Heart left ventricle (tissue), 16 donors: ENCODE measurements around the gene MMRN1. TPM values are rescaled to one million over a fixed set of nuclear protein-coding genes. Genes with fewer than 3 reads are reported as not detected.
"Not testable (repeated sequence)": the region's sequence is repeated elsewhere in the genome, so short reads cannot be mapped to it uniquely, and the experiment has no call there.

ENCODE experiments used
- ATAC-seq, 4 donors: fragments of 200-7000 bp; cut with Tn5 transposase; one replicate each; pipeline ENCODE4 v1.9.1; 2020 to 2022; ENCODE audit warnings: moderate library complexity in 4 of 4, mild to moderate bottlenecking in 3 of 4, moderate number of reproducible peaks in 1 of 4
- DNase-seq, 5 donors: peaks; one replicate each; pipeline ENCODE4 v3.0.0-alpha.2; 2020
- H3K27ac ChIP-seq, 12 donors: fragments of 200-600 bp; sonication (generic) in 4 of 12; one replicate each; pipeline versions ENCODE4 v1.5.0 to v1.8.0; 2016 to 2022; ENCODE audit warnings: mild to moderate bottlenecking in 2 of 12
- H3K27me3 ChIP-seq, 9 donors: fragments of 200-600 bp; sonication (generic) in 2 of 9; one replicate each; pipeline versions ENCODE4 v1.5.1 to v1.8.0; 2016 to 2022; ENCODE audit warnings: mild to moderate bottlenecking in 3 of 9
- H3K36me3 ChIP-seq, 9 donors: fragments of 200-600 bp; sonication (generic) in 2 of 9; one replicate each; pipeline versions ENCODE4 v1.5.0 to v1.8.0; 2018 to 2022; ENCODE audit warnings: mild to moderate bottlenecking in 2 of 9
- H3K4me1 ChIP-seq, 12 donors: fragments of 200-600 bp; sonication (generic) in 4 of 12; one replicate each; pipeline versions ENCODE4 v1.5.0 to v1.8.0; 2016 to 2022; ENCODE audit warnings: mild to moderate bottlenecking in 3 of 12
- H3K4me3 ChIP-seq, 12 donors: fragments of 200-600 bp; sonication (generic) in 4 of 12; one replicate each; pipeline versions ENCODE4 v1.5.0 to v1.8.0; 2017 to 2022; ENCODE audit warnings: mild to moderate bottlenecking in 9 of 12, moderate library complexity in 4 of 12
- H3K9me3 ChIP-seq, 12 donors: fragments of 200-600 bp; sonication (generic) in 4 of 12; one replicate each; pipeline versions ENCODE4 v1.5.0 to v1.8.0; 2016 to 2022; ENCODE audit warnings: mild to moderate bottlenecking in 1 of 12
- CTCF ChIP-seq, 12 donors: fragments of 200-600 bp; sonication (generic) in 4 of 12; IDR thresholded peaks; one replicate each; pipeline versions ENCODE4 v1.5.0 to v1.8.0; 2018 to 2022; ENCODE audit warnings: antibody characterized with exemption in 12 of 12, mild to moderate bottlenecking in 5 of 12
- POLR2A ChIP-seq, 2 donors: fragments of 450-650 bp; IDR thresholded peaks; one replicate each; pipeline ENCODE4 v1.6.1; 2017; ENCODE audit warnings: antibody characterized with exemption in 2 of 2, mild to moderate bottlenecking in 2 of 2, moderate library complexity in 2 of 2
- WGBS, 4 donors: extraction: QIAGEN DNeasy Blood & Tissue Kit in 2 of 4; methylation state at CpG; one replicate each; pipeline versions ENCODE4 v1.1.5 to v1.1.7; 2013 to 2018; 5-methylcytosine and 5-hydroxymethylcytosine counted together
- intact Hi-C, 10 donors: fragments of 100-400 bp; cut with DNase I; formaldehyde crosslinking; loops; one replicate each; pipeline versions ENCODE4 v1.11.1 to v1.14.2; 2022
- polyA plus RNA-seq, 2 donors: library from polyadenylated mRNA; stranded (reverse); fragments of 200-250 nt; gene quantifications; one replicate each; pipeline ENCODE4 v1.2.3, GENCODE V29; 2013
- total RNA-seq, 9 donors: library from RNA; depleted of rRNA in 2 of 9; stranded (reverse); fragments of >200 nt in 2 of 9; fragmentation: NEBNext Ultra II Directional in 3 of 9; extraction: Animal tissue kit (Norgen Biotek cat#: 25700) in 3 of 9; gene quantifications; one replicate each; pipeline versions ENCODE4 v1.1.0 to v1.2.4, GENCODE V29; 2016 to 2023
- donor health status: ischemic (EF 13 %, LVEDD 7.1; RV severe dilation, severe dysfunction).
- donor health status: healthy with polysubstance abuse.
- donor health status: DM: no; HTN: yes; CAD: no.
- donor health status: DM: no; HTN: no; CAD: no.
- donor health status: ischemic (EF 25% LVEDD 6.9; RV normal size, moderate dysfunction).
- donor health status: ischemic (EF 25% LVEDD 5.7; RV mildly dilated, moderate dysfunction).
- donor health status: healthy.
- donor health status: DM: yes; HTN: yes; CAD: no.
- donor health status: ischemic (EF 35%, LVEDD 5.7; RV mildly dilated, moderate dysfunction).
- donor health status: nonischemic (EF 11% LVEDD 7.7; RV severe dilation, severe dysfunction).
- donor health status: DM: yes; HTN: yes; CAD: no.
- donor health status: PGD.
- donor health status: ischemic (EF 29% LVEDD 5.4; RV normal size, mild dysfunction).
- donor health status: nonischemic (EF 23%, LVEDD 6.1; RV moderate dilation, normal function).

Gene MMRN1
- total and polyA plus RNA-seq, 11 donors = 0.14 to 9.9 (median 1.5) TPM

- Histone ChIP-seq H3K4me1 (peaks cover 0 to 7% (median 0%) of the 10 kb centered on the region in 12 donors), H3K9me3 (no peaks in the 10 kb centered on the region), H3K36me3 (no peaks in the 10 kb centered on the region), H3K27me3 (no peaks in the 10 kb centered on the region), H3K27ac (no peak overlapping the region), H3K4me3 (no peak overlapping the region)
- 85 to 93% (median 88%) methylated on average over 1 of the region's 1 CpG for WGBS, 4 donors
- ATAC-seq (no peak), DNase-seq (no peak)
- TF ChIP-seq POLR2A (IDR thresholded peaks at IDR 0.05) = no peak
- intact Hi-C loops = loop anchor here in 9 of 10 donors (5.0 to 10.0 kb wide), 13 partner anchors 235 to 745 kb away; no protein-coding TSS in a partner anchor
These were observed 5.2 kb downstream of the MMRN1 start for GRCh38 chr4:89899854-89900253.

GRCh38 chr4:89901808-89902431 is 7.3 kb downstream of the MMRN1 start:
- not testable (repeated sequence) for H3K9me3 ChIP-seq, H3K4me3 ChIP-seq, H3K36me3 ChIP-seq, H3K27me3 ChIP-seq, H3K4me1 ChIP-seq, H3K27ac ChIP-seq
- intact Hi-C loops = loop anchor here in 9 of 10 donors (2.0 to 10.0 kb wide), 12 partner anchors 237 to 740 kb away; no protein-coding TSS in a partner anchor
- ATAC-seq (peak in 3 of 4 donors; percentile 70 to 85 (median 85)), DNase-seq (peak in 4 of 5 donors; percentile 19 to 31 (median 24))
- WGBS, 4 donors = 1 to 17% (median 9%) methylated on average over 6 to 7 of the region's 7 CpGs
- peak; percentile 43 to 78 (median 64) for TF ChIP-seq CTCF (IDR thresholded peaks at IDR 0.05)

DNA sequence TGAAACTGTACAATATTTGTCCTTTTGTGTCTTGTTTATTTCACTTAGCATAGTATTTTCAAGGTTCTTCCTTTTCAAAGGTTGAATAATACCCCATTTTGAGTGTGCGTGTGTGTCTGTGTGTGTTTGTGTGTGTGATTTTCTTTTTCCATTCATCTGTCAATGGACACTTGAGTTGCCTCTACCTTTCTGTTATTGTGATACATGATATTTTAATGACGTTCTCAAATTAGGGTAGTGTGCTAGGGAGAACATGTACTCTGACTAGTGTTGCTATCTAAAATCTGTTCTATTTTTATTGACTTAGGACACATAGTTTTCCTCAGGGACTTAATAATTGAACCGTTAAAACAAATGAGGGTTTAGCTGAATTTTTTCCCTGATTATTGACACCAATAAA is 9.9 kb downstream of the MMRN1 start:
- ATAC-seq = peak in 2 of 4 donors; percentile 53 to 77
- intact Hi-C loops = loop anchor here in 9 of 10 donors (5.0 to 10.0 kb wide), 11 partner anchors 240 to 742 kb away; no protein-coding TSS in a partner anchor

DNA sequence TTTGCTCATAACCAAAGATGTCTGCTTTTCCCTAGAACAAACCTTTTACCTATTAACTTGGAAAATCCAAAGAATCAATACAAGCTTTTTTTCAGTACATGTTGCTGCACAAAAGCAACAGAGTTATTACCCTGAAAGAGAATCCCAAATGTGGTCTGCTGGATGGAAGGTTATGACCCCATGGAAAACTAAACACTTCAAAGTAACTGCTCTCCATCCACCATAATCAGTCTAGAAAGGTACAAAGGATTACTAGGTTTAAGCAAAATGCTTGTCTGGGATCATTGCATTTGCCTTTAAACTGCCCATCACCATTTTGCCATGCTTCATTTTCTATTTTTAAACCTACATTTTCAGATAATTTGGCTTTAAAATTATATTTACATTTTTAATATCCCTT is 11.7 kb downstream of the MMRN1 start:
- DNase-seq (no peak), ATAC-seq (no peak)
- Histone ChIP-seq H3K27me3 (no peaks in the 10 kb centered on the region), H3K4me3 (no peak overlapping the region), H3K4me1 (peaks cover 0 to 5% (median 0%) of the 10 kb centered on the region in 12 donors), H3K9me3 (no peaks in the 10 kb centered on the region), H3K27ac (no peak overlapping the region), H3K36me3 (no peaks in the 10 kb centered on the region)
- TF ChIP-seq CTCF (IDR thresholded peaks at IDR 0.05) (no peak), POLR2A (IDR thresholded peaks at IDR 0.05) (no peak)
- intact Hi-C loops = loop anchor here in 8 of 10 donors (10.0 kb wide), 5 partner anchors 242 to 742 kb away; no protein-coding TSS in a partner anchor

More for the DNA sequence above, 9.9 kb downstream of the MMRN1 start:
- Histone ChIP-seq H3K9me3 (no peaks in the 10 kb centered on the region), H3K27ac (no peak overlapping the region), H3K36me3 (no peaks in the 10 kb centered on the region), H3K27me3 (no peaks in the 10 kb centered on the region), H3K4me1 (peaks cover 0 to 5% (median 0%) of the 10 kb centered on the region in 12 donors), H3K4me3 (no peak overlapping the region)
- WGBS, 4 donors = 44 to 49% (median 48%) methylated on average over 3 of the region's 3 CpGs
- TF ChIP-seq POLR2A (IDR thresholded peaks at IDR 0.05) (no peak), CTCF (IDR thresholded peaks at IDR 0.05) (no peak)
- no peak for DNase-seq
